Inflammatory macrophage treated with lipopolysaccharide for 4 hours (primary cell): ENCODE results near the gene RABIF.
"Not testable (repeated sequence)": the region's sequence is repeated elsewhere in the genome, so short reads cannot be mapped to it uniquely, and the experiment has no call there.

ENCODE experiments used
- DNase-seq: peaks from one replicate; pipeline ENCODE4 v3.0.0-alpha.2; 2020

RABIF gene

GRCh38 chr1:202831906-202832305, 57.0 kb downstream of the RABIF start:
- no peak for DNase-seq

- not testable (repeated sequence) for DNase-seq
Measured at GRCh38 chr1:202829223-202829622, 59.7 kb downstream of the RABIF start.
